Endometrial microvascular endothelial cells (primary cell): ENCODE measurements around the gene FOXE3. TPM values are rescaled to one million over a fixed set of nuclear protein-coding genes. Genes with fewer than 3 reads are reported as not detected.

Source experiments
- in situ Hi-C: cut with HindIII; loops from 2 replicates; pipeline ENCODE4 v1.10.0; 2017; ENCODE audit warnings: low sequenced_read_pairs, low pct_unique_long_range_greater_than_20kb; ENCODE audit errors: inconsistent ontology term
- total RNA-seq: library from RNA; depleted of rRNA; stranded (reverse); fragments of >200 nt; gene quantifications from one replicate; pipeline ENCODE4 v1.2.3, GENCODE V29; 2015; ENCODE audit errors: inconsistent ontology term

The FOXE3 gene
- total RNA-seq, 1 donor from 2014 or later, result not detected

GRCh38 chr1:47401761-47402160 is 14.3 kb upstream of the FOXE3 start:
- in situ Hi-C loops, result no loop called here

GRCh38 chr1:47402591-47402990 is 13.5 kb upstream of the FOXE3 start:
- in situ Hi-C loops, result no loop called here

GRCh38 chr1:47403321-47403910 is 12.7 kb upstream of the FOXE3 start:
- in situ Hi-C loops, result no loop called here

- in situ Hi-C loops, result no loop called here
Measured at GRCh38 chr1:47405697-47406096, 10.4 kb upstream of the FOXE3 start.

- in situ Hi-C loops, result no loop called here
Measured at GRCh38 chr1:47406966-47407365, 9.1 kb upstream of the FOXE3 start.

- in situ Hi-C loops, result no loop called here
Measured at GRCh38 chr1:47407481-47407880, 8.6 kb upstream of the FOXE3 start.

GRCh38 chr1:47409311-47410067 is 6.6 kb upstream of the FOXE3 start:
- in situ Hi-C loops, result no loop called here

GRCh38 chr1:47410068-47410455 is 6.0 kb upstream of the FOXE3 start:
- in situ Hi-C loops, result no loop called here

- in situ Hi-C loops, result no loop called here
Measured at GRCh38 chr1:47411436-47411835, 4.6 kb upstream of the FOXE3 start.

GRCh38 chr1:47412437-47412836 is 3.6 kb upstream of the FOXE3 start:
- in situ Hi-C loops, result no loop called here

- in situ Hi-C loops, result no loop called here
Measured at GRCh38 chr1:47416319-47417169, 459 bp downstream of the FOXE3 start.

- in situ Hi-C loops, result no loop called here
Measured at GRCh38 chr1:47417170-47418044, 1.3 kb downstream of the FOXE3 start.

- in situ Hi-C loops, result no loop called here
Measured at GRCh38 chr1:47418122-47418521, 2.0 kb downstream of the FOXE3 start.

- in situ Hi-C loops, result no loop called here
Measured at GRCh38 chr1:47418681-47419325, 2.7 kb downstream of the FOXE3 start.

- in situ Hi-C loops, result no loop called here
Measured at GRCh38 chr1:47420547-47420946, 4.5 kb downstream of the FOXE3 start.

GRCh38 chr1:47423872-47424271 is 7.8 kb downstream of the FOXE3 start:
- in situ Hi-C loops, result no loop called here

GRCh38 chr1:47424336-47424982 is 8.4 kb downstream of the FOXE3 start:
- in situ Hi-C loops, result no loop called here

GRCh38 chr1:47431534-47431933 is 15.4 kb downstream of the FOXE3 start:
- in situ Hi-C loops, result no loop called here
